ENCODE results near the gene CTBS.
A peak's percentile ranks its signal among the peaks of the same experiment; 100 is the strongest.
"Not testable (repeated sequence)": the region's sequence is repeated elsewhere in the genome, so short reads cannot be mapped to it uniquely, and the experiment has no call there.

Gene CTBS

DNA sequence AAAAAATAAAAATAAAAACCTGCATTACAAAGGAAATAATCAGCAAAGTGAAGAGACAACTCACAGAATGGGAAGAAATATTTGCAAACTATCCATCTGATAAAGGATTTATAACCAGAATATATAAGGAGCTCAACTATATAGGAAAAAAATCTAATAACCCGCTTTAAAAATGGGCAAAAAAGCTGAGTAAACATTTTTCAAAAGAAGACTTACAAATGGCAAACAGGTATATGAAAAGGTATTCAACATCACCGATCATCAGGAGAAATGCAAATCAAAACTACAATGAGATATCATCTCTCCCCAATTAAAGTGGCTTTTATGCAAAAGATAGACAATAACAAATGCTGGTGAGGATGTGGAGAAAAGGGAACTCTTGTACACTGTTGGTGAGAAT, 64.1 kb downstream of the CTBS start:
- peaks cover 10 to 11% of the 10 kb centered on the region in 2 experiments for H3K4me1 ChIP-seq (ENCODE audit: control insufficient read depth in 1 of 2, insufficient read depth in 1 of 2, low read depth in 1 of 2, low read length in 1 of 2)

GRCh38 chr1:84509029-84509428, 65.2 kb downstream of the CTBS start:
- no peak overlapping the region for H3K27ac ChIP-seq
- no peaks in the 10 kb centered on the region for H3K27me3 ChIP-seq
- peaks cover 21 to 22% of the 10 kb centered on the region in 2 experiments for H3K4me1 ChIP-seq (ENCODE audit: control insufficient read depth in 1 of 2, insufficient read depth in 1 of 2, low read depth in 1 of 2, low read length in 1 of 2)

More for the DNA sequence above, 64.1 kb downstream of the CTBS start:
- TF ChIP-seq, protein P1, sequence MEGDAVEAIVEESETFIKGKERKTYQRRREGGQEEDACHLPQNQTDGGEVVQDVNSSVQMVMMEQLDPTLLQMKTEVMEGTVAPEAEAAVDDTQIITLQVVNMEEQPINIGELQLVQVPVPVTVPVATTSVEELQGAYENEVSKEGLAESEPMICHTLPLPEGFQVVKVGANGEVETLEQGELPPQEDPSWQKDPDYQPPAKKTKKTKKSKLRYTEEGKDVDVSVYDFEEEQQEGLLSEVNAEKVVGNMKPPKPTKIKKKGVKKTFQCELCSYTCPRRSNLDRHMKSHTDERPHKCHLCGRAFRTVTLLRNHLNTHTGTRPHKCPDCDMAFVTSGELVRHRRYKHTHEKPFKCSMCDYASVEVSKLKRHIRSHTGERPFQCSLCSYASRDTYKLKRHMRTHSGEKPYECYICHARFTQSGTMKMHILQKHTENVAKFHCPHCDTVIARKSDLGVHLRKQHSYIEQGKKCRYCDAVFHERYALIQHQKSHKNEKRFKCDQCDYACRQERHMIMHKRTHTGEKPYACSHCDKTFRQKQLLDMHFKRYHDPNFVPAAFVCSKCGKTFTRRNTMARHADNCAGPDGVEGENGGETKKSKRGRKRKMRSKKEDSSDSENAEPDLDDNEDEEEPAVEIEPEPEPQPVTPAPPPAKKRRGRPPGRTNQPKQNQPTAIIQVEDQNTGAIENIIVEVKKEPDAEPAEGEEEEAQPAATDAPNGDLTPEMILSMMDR (IDR thresholded peaks at IDR 0.05): no peak
- H3K27ac ChIP-seq: no peak overlapping the region
- no peaks in the 10 kb centered on the region for H3K27me3 ChIP-seq
- peaks cover 6% of the 10 kb centered on the region for H3K36me3 ChIP-seq
- no peaks in the 10 kb centered on the region for H3K9me3 ChIP-seq
- H3K4me3 ChIP-seq (ENCODE audit: low read depth in 1 of 2, low read length in 1 of 2): no peak overlapping the region

DNA sequence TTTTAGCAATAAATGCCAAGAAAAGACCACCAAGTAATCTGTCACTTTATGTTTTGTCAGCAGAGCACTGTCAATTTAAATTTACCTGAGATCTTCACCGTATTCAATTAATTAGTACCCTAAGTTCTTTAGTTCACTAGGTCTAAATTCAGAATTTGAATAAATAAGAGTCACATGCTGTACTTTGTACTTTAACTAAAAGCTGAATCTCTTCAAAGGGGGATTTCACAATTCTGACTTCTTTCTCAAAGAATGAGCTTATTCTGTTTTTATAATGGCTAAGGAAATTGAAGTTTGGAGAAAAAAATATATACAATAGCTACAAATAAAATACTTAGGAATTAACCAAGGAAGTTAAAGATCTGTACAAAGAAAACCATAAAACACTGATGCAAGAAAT, 65.7 kb downstream of the CTBS start:
- no peak overlapping the region for H3K27ac ChIP-seq
- H3K9me3 ChIP-seq: no peaks in the 10 kb centered on the region
- no peak overlapping the region for H3K4me3 ChIP-seq (ENCODE audit: low read depth in 1 of 2, low read length in 1 of 2)
- TF ChIP-seq, protein P1 (IDR thresholded peaks at IDR 0.05): no peak
- H3K36me3 ChIP-seq: peaks cover 6% of the 10 kb centered on the region
- no peaks in the 10 kb centered on the region for H3K27me3 ChIP-seq
- peaks cover 27% of the 10 kb centered on the region in 2 experiments for H3K4me1 ChIP-seq (ENCODE audit: control insufficient read depth in 1 of 2, insufficient read depth in 1 of 2, low read depth in 1 of 2, low read length in 1 of 2)

More at GRCh38 chr1:84509029-84509428, 65.2 kb downstream of the CTBS start:
- TF ChIP-seq, protein P1 (IDR thresholded peaks at IDR 0.05): no peak
- H3K36me3 ChIP-seq: peaks cover 6% of the 10 kb centered on the region
- H3K9me3 ChIP-seq: no peaks in the 10 kb centered on the region
- no peak overlapping the region for H3K4me3 ChIP-seq (ENCODE audit: low read depth in 1 of 2, low read length in 1 of 2)

GRCh38 chr1:84507887-84508286, 66.4 kb downstream of the CTBS start:
- H3K9me3 ChIP-seq; H3K36me3 ChIP-seq; H3K27ac ChIP-seq; H3K27me3 ChIP-seq; H3K4me3 ChIP-seq (ENCODE audit: low read depth in 1 of 2, low read length in 1 of 2): not testable (repeated sequence)
- peaks cover 33 to 34% of the 10 kb centered on the region in 2 experiments for H3K4me1 ChIP-seq (ENCODE audit: control insufficient read depth in 1 of 2, insufficient read depth in 1 of 2, low read depth in 1 of 2, low read length in 1 of 2)

DNA sequence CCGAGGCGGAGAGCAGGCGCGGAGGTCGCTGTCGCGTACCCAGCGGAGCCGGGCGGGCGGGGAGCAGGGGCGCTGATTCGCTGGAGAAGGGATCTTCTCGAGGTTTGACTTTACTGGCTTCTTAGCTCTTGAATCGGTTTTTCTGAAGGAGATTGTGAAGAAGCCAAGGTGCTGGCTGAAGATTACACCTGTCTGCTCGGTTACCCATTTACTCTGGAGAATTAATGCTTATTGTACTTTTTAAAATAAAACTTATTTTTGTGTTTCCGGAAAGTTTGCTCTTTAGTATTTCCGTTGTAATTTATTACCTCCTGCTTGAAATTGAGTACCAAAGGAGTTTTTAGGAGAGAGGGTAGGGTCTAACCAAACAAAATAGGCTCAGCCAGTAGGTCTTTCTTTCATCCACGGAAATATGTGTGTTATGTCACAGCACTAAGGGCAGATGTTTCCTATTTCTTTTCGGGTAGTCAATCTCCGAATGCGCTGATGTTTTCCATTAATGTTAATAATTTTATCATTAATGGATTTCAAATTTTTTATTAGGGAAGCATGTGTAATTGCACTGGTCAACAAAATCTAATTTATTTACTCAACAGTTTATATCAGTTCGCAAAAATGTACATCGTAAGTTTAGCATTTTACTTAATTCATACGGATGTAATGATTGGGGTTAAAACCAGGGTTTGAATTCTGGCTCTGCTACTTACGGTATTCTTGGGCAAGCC, 67.3 kb downstream of the CTBS start:
- peaks cover 33 to 39% of the 10 kb centered on the region in 2 experiments for H3K4me1 ChIP-seq (ENCODE audit: control insufficient read depth in 1 of 2, insufficient read depth in 1 of 2, low read depth in 1 of 2, low read length in 1 of 2)
- no peaks in the 10 kb centered on the region for H3K9me3 ChIP-seq
- H3K4me3 ChIP-seq (ENCODE audit: low read depth in 1 of 2, low read length in 1 of 2): peak overlapping the region; percentile 82 to 94
- H3K27ac ChIP-seq: peak overlapping the region; percentile 98
- no peaks in the 10 kb centered on the region for H3K27me3 ChIP-seq
- H3K36me3 ChIP-seq: peaks cover 3% of the 10 kb centered on the region
- TF ChIP-seq, protein P1 (IDR thresholded peaks at IDR 0.05): no peak

DNA sequence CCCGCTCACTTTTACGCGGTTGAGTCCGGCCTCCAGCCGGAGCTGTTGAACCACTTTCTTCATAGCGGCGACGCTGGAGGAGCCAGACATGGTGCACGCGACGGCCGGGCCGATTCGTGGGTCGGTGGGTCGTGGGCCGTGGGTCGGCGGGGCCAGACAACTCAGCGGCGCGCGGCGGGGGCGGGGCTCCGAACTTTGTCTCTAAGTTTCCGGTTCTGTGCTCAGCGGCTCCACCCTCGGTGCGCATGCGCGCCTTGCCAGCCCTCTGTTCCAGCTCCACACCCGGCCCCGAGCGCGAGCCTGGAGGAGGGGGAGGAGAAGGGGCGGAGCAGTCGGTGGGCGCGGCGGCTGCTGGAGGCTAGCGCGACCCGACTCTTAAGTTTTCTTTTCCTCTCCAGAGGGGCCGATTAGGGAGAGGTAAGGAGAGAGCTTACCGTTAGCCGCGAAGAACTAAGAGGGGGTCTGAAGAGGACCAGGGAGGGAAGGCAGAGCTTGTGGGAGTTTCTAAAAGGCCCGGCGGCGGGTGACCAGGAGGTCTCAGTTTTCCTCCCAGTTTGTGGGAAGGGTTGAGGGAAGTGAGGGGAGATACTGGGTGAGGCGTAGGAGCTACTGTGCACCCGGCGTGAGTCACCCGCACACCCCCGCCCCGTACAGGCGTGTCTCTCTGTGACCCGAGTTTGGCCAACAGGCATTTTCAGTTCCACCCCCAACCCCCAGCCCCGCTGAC, 68.1 kb downstream of the CTBS start, which contains the start of the genes GNG5 and SPATA1:
GNG5 (minus strand) TSS at position 580 of the 727 bp plus-strand sequence; CDS start at position 90, 490 bp downstream.
SPATA1 (plus strand) TSS at position 385 of the 727 bp plus-strand sequence. CDS start 9,974 bp downstream, outside the sequence.
- H3K4me1 ChIP-seq (ENCODE audit: control insufficient read depth in 1 of 2, insufficient read depth in 1 of 2, low read depth in 1 of 2, low read length in 1 of 2): peaks cover 33 to 39% of the 10 kb centered on the region in 2 experiments
- peak within 1 kb of the TSS; percentile 98 for H3K27ac ChIP-seq
- TF ChIP-seq, protein P1 (IDR thresholded peaks at IDR 0.05): no peak

More for the DNA sequence above, 68.1 kb downstream of the CTBS start, which contains the start of the genes GNG5 and SPATA1:
- peak within 1 kb of the TSS; percentile 82 to 94 for H3K4me3 ChIP-seq (ENCODE audit: low read depth in 1 of 2, low read length in 1 of 2)
- H3K9me3 ChIP-seq: no peaks in the 10 kb centered on the region
- H3K36me3 ChIP-seq: peaks cover 9% of the 10 kb centered on the region
- H3K27me3 ChIP-seq: no peaks in the 10 kb centered on the region
